ENCODE measurements around the gene DLGAP1.

DLGAP1 gene

DNA sequence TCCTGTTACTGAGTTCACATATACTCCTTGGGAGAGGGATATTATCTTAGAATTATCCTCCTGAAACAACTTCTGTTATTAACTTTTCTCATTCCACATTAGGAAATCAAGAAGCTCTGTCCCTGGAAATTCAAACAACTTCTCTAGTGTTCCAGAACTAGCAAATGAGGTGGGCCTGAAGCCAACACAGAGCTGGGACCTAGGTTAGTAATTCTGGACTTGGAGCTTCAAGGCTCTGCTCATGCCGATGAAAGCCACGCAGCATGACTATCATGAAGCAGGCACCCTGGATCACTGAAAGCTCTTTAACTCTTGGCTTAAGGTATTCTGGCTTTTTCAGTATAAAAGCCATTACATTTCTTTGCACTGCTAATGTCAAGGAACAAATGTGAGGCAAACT lies 762.4 kb downstream of the DLGAP1 start:
- no peaks in the 10 kb centered on the region for H3K9me2 ChIP-seq (ENCODE audit: low read depth, low read length)
- no peaks in the 10 kb centered on the region for H4K20me1 ChIP-seq (ENCODE audit: insufficient read depth, low read length)
- H3K4me3 ChIP-seq (ENCODE audit: low read depth, low read length, poor library complexity, severe bottlenecking) = no peak overlapping the region
- H3K79me2 ChIP-seq (ENCODE audit: insufficient read depth, low read length) = no peaks in the 10 kb centered on the region
- H3K9ac ChIP-seq (ENCODE audit: low read length) = no peak overlapping the region
- no peak overlapping the region for H3K27ac ChIP-seq (ENCODE audit: low read depth, low read length, poor library complexity, severe bottlenecking)
- no peaks in the 10 kb centered on the region for H3F3A ChIP-seq (ENCODE audit: insufficient read depth, low read length)
- no peaks in the 10 kb centered on the region for H3K36me3 ChIP-seq (ENCODE audit: insufficient read depth, low read length)
- no peaks in the 10 kb centered on the region for H3K9me3 ChIP-seq (ENCODE audit: low read length)
- H3K27me3 ChIP-seq (ENCODE audit: insufficient read depth, low read length) = no peaks in the 10 kb centered on the region
- H2AFZ ChIP-seq (ENCODE audit: low read length) = no peak overlapping the region
- no peak for TF ChIP-seq EZH2 (IDR thresholded peaks at IDR 0.05; ENCODE audit: borderline replicate concordance, low read length)
- TF ChIP-seq, protein P1, sequence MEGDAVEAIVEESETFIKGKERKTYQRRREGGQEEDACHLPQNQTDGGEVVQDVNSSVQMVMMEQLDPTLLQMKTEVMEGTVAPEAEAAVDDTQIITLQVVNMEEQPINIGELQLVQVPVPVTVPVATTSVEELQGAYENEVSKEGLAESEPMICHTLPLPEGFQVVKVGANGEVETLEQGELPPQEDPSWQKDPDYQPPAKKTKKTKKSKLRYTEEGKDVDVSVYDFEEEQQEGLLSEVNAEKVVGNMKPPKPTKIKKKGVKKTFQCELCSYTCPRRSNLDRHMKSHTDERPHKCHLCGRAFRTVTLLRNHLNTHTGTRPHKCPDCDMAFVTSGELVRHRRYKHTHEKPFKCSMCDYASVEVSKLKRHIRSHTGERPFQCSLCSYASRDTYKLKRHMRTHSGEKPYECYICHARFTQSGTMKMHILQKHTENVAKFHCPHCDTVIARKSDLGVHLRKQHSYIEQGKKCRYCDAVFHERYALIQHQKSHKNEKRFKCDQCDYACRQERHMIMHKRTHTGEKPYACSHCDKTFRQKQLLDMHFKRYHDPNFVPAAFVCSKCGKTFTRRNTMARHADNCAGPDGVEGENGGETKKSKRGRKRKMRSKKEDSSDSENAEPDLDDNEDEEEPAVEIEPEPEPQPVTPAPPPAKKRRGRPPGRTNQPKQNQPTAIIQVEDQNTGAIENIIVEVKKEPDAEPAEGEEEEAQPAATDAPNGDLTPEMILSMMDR (IDR thresholded peaks at IDR 0.05; ENCODE audit: low read length) = no peak
- no peaks in the 10 kb centered on the region for H3K4me1 ChIP-seq (ENCODE audit: insufficient read depth, low read length, severe bottlenecking)
- H3K4me2 ChIP-seq (ENCODE audit: low read length) = no peak overlapping the region

DNA sequence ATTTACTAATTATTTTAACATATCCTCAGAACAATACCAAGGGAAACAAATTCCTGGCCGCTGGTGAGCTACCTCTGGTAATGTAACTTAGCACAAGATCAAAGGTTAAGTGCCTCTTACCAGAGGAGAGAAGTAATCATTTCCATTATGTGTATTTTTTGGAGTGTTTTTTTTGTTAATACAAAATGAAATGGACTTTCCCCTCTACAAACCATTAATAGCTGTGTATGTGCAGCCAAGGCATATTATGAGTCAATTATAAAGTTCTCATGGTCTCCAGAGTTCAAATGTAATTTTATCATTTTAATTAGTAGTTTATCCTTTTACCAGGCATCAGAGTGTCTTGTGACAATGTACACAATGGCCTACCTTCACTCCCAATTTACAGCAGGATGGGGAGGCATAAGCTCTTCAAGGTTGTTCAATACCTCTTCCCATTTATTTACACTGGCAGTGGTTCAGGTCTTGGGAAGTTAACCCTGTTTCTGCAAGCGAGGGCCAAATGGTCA lies 762.9 kb downstream of the DLGAP1 start:
- no peaks in the 10 kb centered on the region for H3K9me3 ChIP-seq (ENCODE audit: low read length)
- H3K4me1 ChIP-seq (ENCODE audit: insufficient read depth, low read length, severe bottlenecking) = no peaks in the 10 kb centered on the region
- no peak overlapping the region for H3K4me3 ChIP-seq (ENCODE audit: low read depth, low read length, poor library complexity, severe bottlenecking)
- H2AFZ ChIP-seq (ENCODE audit: low read length) = no peak overlapping the region
- H3K27ac ChIP-seq (ENCODE audit: low read depth, low read length, poor library complexity, severe bottlenecking) = no peak overlapping the region
- no peaks in the 10 kb centered on the region for H3K79me2 ChIP-seq (ENCODE audit: insufficient read depth, low read length)
- H3K9me2 ChIP-seq (ENCODE audit: low read depth, low read length) = no peaks in the 10 kb centered on the region
- no peaks in the 10 kb centered on the region for H3K36me3 ChIP-seq (ENCODE audit: insufficient read depth, low read length)
- TF ChIP-seq, protein P1 (IDR thresholded peaks at IDR 0.05; ENCODE audit: low read length) = no peak
- no peak for TF ChIP-seq EZH2 (IDR thresholded peaks at IDR 0.05; ENCODE audit: borderline replicate concordance, low read length)
- H3F3A ChIP-seq (ENCODE audit: insufficient read depth, low read length) = no peaks in the 10 kb centered on the region
- no peaks in the 10 kb centered on the region for H3K27me3 ChIP-seq (ENCODE audit: insufficient read depth, low read length)
- no peak overlapping the region for H3K4me2 ChIP-seq (ENCODE audit: low read length)
- no peak overlapping the region for H3K9ac ChIP-seq (ENCODE audit: low read length)
- no peaks in the 10 kb centered on the region for H4K20me1 ChIP-seq (ENCODE audit: insufficient read depth, low read length)

DNA sequence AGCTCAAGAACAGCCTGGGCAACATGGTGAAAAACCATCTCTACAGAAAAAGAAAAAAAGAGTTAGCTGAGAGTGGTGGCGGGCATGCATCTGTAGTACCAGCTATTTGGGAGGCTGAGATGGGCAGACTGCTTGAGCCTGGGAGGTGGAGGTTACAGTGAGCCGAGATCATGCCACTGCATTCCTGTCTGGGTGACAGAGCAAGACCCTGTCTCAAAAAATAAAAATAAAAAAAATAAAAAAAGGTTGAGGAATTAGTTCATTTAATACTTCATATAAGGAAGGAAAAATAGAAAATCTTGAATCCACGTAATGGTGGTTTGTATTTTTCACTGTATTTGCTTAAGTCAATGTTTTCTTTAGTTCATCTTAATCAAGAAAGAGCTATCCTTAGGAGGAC lies 763.4 kb downstream of the DLGAP1 start:
- no peak overlapping the region for H3K4me3 ChIP-seq (ENCODE audit: low read depth, low read length, poor library complexity, severe bottlenecking)
- H3K9me2 ChIP-seq (ENCODE audit: low read depth, low read length) = no peaks in the 10 kb centered on the region
- H3K27me3 ChIP-seq (ENCODE audit: insufficient read depth, low read length) = no peaks in the 10 kb centered on the region
- H4K20me1 ChIP-seq (ENCODE audit: insufficient read depth, low read length) = no peaks in the 10 kb centered on the region
- no peaks in the 10 kb centered on the region for H3K36me3 ChIP-seq (ENCODE audit: insufficient read depth, low read length)
- no peaks in the 10 kb centered on the region for H3K79me2 ChIP-seq (ENCODE audit: insufficient read depth, low read length)
- no peak overlapping the region for H2AFZ ChIP-seq (ENCODE audit: low read length)
- no peak overlapping the region for H3K27ac ChIP-seq (ENCODE audit: low read depth, low read length, poor library complexity, severe bottlenecking)
- no peak overlapping the region for H3K9ac ChIP-seq (ENCODE audit: low read length)
- no peaks in the 10 kb centered on the region for H3K4me1 ChIP-seq (ENCODE audit: insufficient read depth, low read length, severe bottlenecking)
- no peak overlapping the region for H3K4me2 ChIP-seq (ENCODE audit: low read length)
- no peaks in the 10 kb centered on the region for H3F3A ChIP-seq (ENCODE audit: insufficient read depth, low read length)
- no peak for TF ChIP-seq EZH2 (IDR thresholded peaks at IDR 0.05; ENCODE audit: borderline replicate concordance, low read length)
- TF ChIP-seq, protein P1 (IDR thresholded peaks at IDR 0.05; ENCODE audit: low read length) = no peak
- H3K9me3 ChIP-seq (ENCODE audit: low read length) = no peaks in the 10 kb centered on the region

Measured in OCI-LY1 (cell line).